Panc1 (cell line): ENCODE data around the gene TEDC1. TPM values are rescaled to one million over a fixed set of nuclear protein-coding genes. Genes with fewer than 3 reads are reported as not detected.

Experiments
- ATAC-seq: fragments of 200-7000 bp; cut with Tn5 transposase; 2 replicates; pipeline ENCODE4 v1.9.1; 2020; ENCODE audit warnings: mild to moderate bottlenecking, moderate library complexity
- BruUV-seq: library from RNA; stranded (reverse); fragments of 400-500 nt; replicated peaks from 2 replicates; lab custom pipeline; 2021; lab: Mats Ljungman, UMichigan
- CTCF ChIA-PET: fragments of 300-600 bp; sonication (Branson Sonifier 250); formaldehyde crosslinking; loops from one replicate; lab custom pipeline; 2022; ENCODE audit warnings: antibody characterized with exemption; lab: Charles Lee
- POLR2A ChIA-PET: fragments of 300-600 bp; sonication (Branson Sonifier 250); formaldehyde crosslinking; loops from one replicate; lab custom pipeline; 2022; ENCODE audit warnings: antibody characterized with exemption; lab: Charles Lee
- DNase-seq: peaks from one replicate; pipeline ENCODE4 v3.0.0-alpha.2; 2010; ENCODE audit warnings: low read depth, low spot score
- H3K27ac ChIP-seq: 2 replicates; pipeline ENCODE4 v1.5.1; 2011; ENCODE audit warnings: mild to moderate bottlenecking, low read length, inconsistent platforms
- H3K27me3 ChIP-seq: fragments of 200-500 bp; sonication (Bioruptor generic); 2 replicates; pipeline ENCODE4 v1.6.0; 2014; ENCODE audit warnings: low read length, inconsistent platforms; ENCODE audit not compliant: control insufficient read depth, insufficient read depth
- H3K36me3 ChIP-seq: fragments of 200-500 bp; sonication (Bioruptor generic); 2 replicates; pipeline ENCODE4 v1.5.1; 2014; ENCODE audit warnings: inconsistent platforms, mild to moderate bottlenecking, low read length, moderate library complexity; ENCODE audit not compliant: control insufficient read depth, insufficient read depth
- H3K4me1 ChIP-seq: 2 replicates; pipeline ENCODE4 v1.5.1; 2011; ENCODE audit warnings: inconsistent platforms, mild to moderate bottlenecking, low read length, moderate library complexity; ENCODE audit not compliant: control insufficient read depth, insufficient read depth
- H3K4me3 ChIP-seq, 2 experiments: 2 replicates each; pipeline ENCODE4 v1.5.1; 2011 to 2012; ENCODE audit warnings: low read depth in 2 of 2, low read length in 2 of 2, mild to moderate bottlenecking in 2 of 2, inconsistent platforms in 1 of 2, moderate library complexity in 1 of 2
- H3K9me3 ChIP-seq: fragments of 200-500 bp; sonication (Bioruptor generic); 2 replicates; pipeline ENCODE4 v1.5.1; 2014; ENCODE audit warnings: low read depth, mild to moderate bottlenecking, inconsistent platforms, low read length, moderate library complexity; ENCODE audit not compliant: control insufficient read depth, insufficient read depth
- CTCF ChIP-seq: fragments of 450-650 bp; IDR thresholded peaks from 2 replicates; pipeline ENCODE4 v1.5.1; 2017; ENCODE audit warnings: mild to moderate bottlenecking
- POLR2AphosphoS5 ChIP-seq: IDR thresholded peaks from 2 replicates; pipeline ENCODE4 v1.6.1; 2012; ENCODE audit warnings: mild to moderate bottlenecking, low read depth, low read length, moderate library complexity
- REST ChIP-seq, 2 experiments: IDR thresholded peaks; 2 replicates each; pipeline ENCODE4 v1.6.1; 2011 to 2012; ENCODE audit warnings: low read depth in 2 of 2, control low read depth in 1 of 2, low read length in 1 of 2, mild to moderate bottlenecking in 1 of 2, moderate library complexity in 1 of 2; ENCODE audit not compliant: insufficient read depth in 1 of 2
- SIN3A ChIP-seq: IDR thresholded peaks from 2 replicates; pipeline ENCODE4 v1.6.1; 2012; ENCODE audit warnings: low read depth, mild to moderate bottlenecking, low read length, moderate library complexity, borderline replicate concordance; ENCODE audit not compliant: insufficient read depth
- TCF7L2 ChIP-seq: IDR thresholded peaks from 2 replicates; pipeline ENCODE4 v1.6.1; 2011; ENCODE audit warnings: mild to moderate bottlenecking, low read depth, low read length, inconsistent platforms
- in situ Hi-C: cut with HindIII; loops from 2 replicates; pipeline ENCODE4 v1.10.0; 2016; ENCODE audit warnings: low sequenced_read_pairs, low pct_unique_long_range_greater_than_20kb
- intact Hi-C: fragments of 100-400 bp; cut with micrococcal nuclease; formaldehyde crosslinking; loops from one replicate; pipeline ENCODE4 v1.10.0; 2022; ENCODE audit not compliant: unreplicated experiment
- total RNA-seq: library from RNA; stranded (reverse); gene quantifications from one replicate; pipeline ENCODE4 v1.2.1, GENCODE V29; 2021; ENCODE audit not compliant: unreplicated experiment

TEDC1 gene
- total RNA-seq, 1 experiment from 2014 or later = 47.8 TPM

- ChIA-PET POLR2A (no interaction called here), CTCF (no interaction called here)
- intact Hi-C loops = no loop called here
- Histone ChIP-seq H3K4me1 (no peaks in the 10 kb centered on the region), H3K27me3 (no peaks in the 10 kb centered on the region), H3K36me3 (no peaks in the 10 kb centered on the region), H3K4me3 (no peak overlapping the region), H3K9me3 (no peaks in the 10 kb centered on the region), H3K27ac (no peak overlapping the region)
- ATAC-seq (no peak), DNase-seq (no peak)
- in situ Hi-C loops = no loop called here
- no TSS peak for BruUV-seq
- no peak for TF ChIP-seq REST (IDR thresholded peaks at IDR 0.05; ENCODE audit: insufficient read depth in 1 of 2, low read depth in 2 of 2, low read length in 1 of 2)
- no peak for TF ChIP-seq SIN3A
- no peak for TF ChIP-seq POLR2AphosphoS5
- TF ChIP-seq TCF7L2 = no peak
- TF ChIP-seq CTCF = no peak
These were observed 9.7 kb downstream of the TEDC1 start for GRCh38 chr14:105500726-105501101.

GRCh38 chr14:105501504-105502291 is 10.7 kb downstream of the TEDC1 start:
- no TSS peak for BruUV-seq
- in situ Hi-C loops (no loop called here), intact Hi-C loops (no loop called here)
- no peak overlapping the region for H3K4me3 ChIP-seq
- no peaks in the 10 kb centered on the region for H3K36me3 ChIP-seq
- CTCF ChIA-PET = interaction anchor here (0.7 kb wide), 1 partner anchor 26 kb away, joined by 9 read pairs; no protein-coding TSS in a partner anchor
- ATAC-seq (no peak), DNase-seq (no peak)
- H3K9me3 ChIP-seq = no peaks in the 10 kb centered on the region
- no peak overlapping the region for H3K27ac ChIP-seq
- H3K27me3 ChIP-seq = no peaks in the 10 kb centered on the region
- POLR2A ChIA-PET = interaction anchor here (0.6 kb wide), 1 partner anchor 33 kb away, joined by 3 read pairs; no protein-coding TSS in a partner anchor
- no peaks in the 10 kb centered on the region for H3K4me1 ChIP-seq
- TF ChIP-seq POLR2AphosphoS5 (peak; percentile 60), TCF7L2 (no peak)
